GM12878 (cell line): ENCODE measurements around the gene ZNF790. TPM values are rescaled to one million over a fixed set of nuclear protein-coding genes. Genes with fewer than 3 reads are reported as not detected.

Experiments
- BHLHE40 ChIP-seq, 2 experiments: fragments of 450-650 bp in 1 of 2; IDR thresholded peaks; 2 replicates each; pipeline ENCODE4 v1.6.1; 2011 to 2017; ENCODE audit warnings: low read depth in 2 of 2, borderline replicate concordance in 1 of 2, improper control_type of control experiment in 1 of 2, low read length in 1 of 2, mild to moderate bottlenecking in 1 of 2
- BMI1 ChIP-seq: fragments of 450-650 bp; IDR thresholded peaks from 2 replicates; pipeline ENCODE4 v1.6.1; 2016; ENCODE audit warnings: mild to moderate bottlenecking, moderate library complexity, borderline replicate concordance
- CEBPB ChIP-seq, 2 experiments: fragments of 150-350 bp in 1 of 2; IDR thresholded peaks; 2 replicates each; pipeline ENCODE4 v1.6.1; 2012 to 2014; ENCODE audit warnings: low read depth in 2 of 2, low read length in 2 of 2, borderline replicate concordance in 1 of 2, inconsistent platforms in 1 of 2
- CEBPZ ChIP-seq: fragments of 150-350 bp; IDR thresholded peaks from 2 replicates; pipeline ENCODE4 v1.6.1; 2016; ENCODE audit warnings: low read depth, low read length
- CHD2 ChIP-seq: IDR thresholded peaks from 2 replicates; pipeline ENCODE4 v1.6.1; 2011; ENCODE audit warnings: low read depth, low read length, improper control_type of control experiment, borderline replicate concordance
- EP300 ChIP-seq, 2 experiments: fragments of 150-350 bp in 1 of 2; IDR thresholded peaks; 2 replicates each; pipeline ENCODE4 v1.6.1; 2011 to 2012; ENCODE audit warnings: low read depth in 2 of 2, low read length in 2 of 2, borderline replicate concordance in 1 of 2, improper control_type of control experiment in 1 of 2, inconsistent platforms in 1 of 2; ENCODE audit not compliant: control insufficient read depth in 1 of 2
- GABPA ChIP-seq: IDR thresholded peaks from 2 replicates; pipeline ENCODE4 v1.6.1; 2014; ENCODE audit warnings: antibody characterized with exemption, low read depth, mild to moderate bottlenecking, inconsistent platforms
- HDAC6 ChIP-seq: fragments of 200-600 bp; sonication (generic); IDR thresholded peaks from one replicate; pipeline ENCODE4 v1.8.0; 2017; ENCODE audit warnings: antibody characterized with exemption; ENCODE audit not compliant: unreplicated experiment
- HDGF ChIP-seq: fragments of 450-650 bp; IDR thresholded peaks from 2 replicates; pipeline ENCODE4 v1.6.1; 2016; ENCODE audit warnings: antibody characterized with exemption
- MEF2A ChIP-seq: IDR thresholded peaks from 2 replicates; pipeline ENCODE4 v1.6.1; 2011; ENCODE audit warnings: low read depth, mild to moderate bottlenecking, low read length, moderate library complexity; ENCODE audit not compliant: insufficient read depth
- MLLT1 ChIP-seq: fragments of 450-650 bp; IDR thresholded peaks from 2 replicates; pipeline ENCODE4 v1.6.1; 2016; ENCODE audit warnings: mild to moderate bottlenecking
- NBN ChIP-seq: fragments of 450-650 bp; IDR thresholded peaks from 2 replicates; pipeline ENCODE4 v1.6.1; 2016
- NFIC ChIP-seq: IDR thresholded peaks from 2 replicates; pipeline ENCODE4 v1.6.1; 2012; ENCODE audit warnings: low read depth, mild to moderate bottlenecking, inconsistent platforms, low read length, moderate library complexity
- NFYA ChIP-seq: IDR thresholded peaks from 2 replicates; pipeline ENCODE4 v1.6.1; 2011; ENCODE audit warnings: low read depth, mild to moderate bottlenecking, low read length, improper control_type of control experiment, borderline replicate concordance
- PBX3 ChIP-seq: IDR thresholded peaks from 2 replicates; pipeline ENCODE4 v1.6.1; 2011; ENCODE audit warnings: mild to moderate bottlenecking, low read depth, low read length, moderate library complexity; ENCODE audit not compliant: insufficient replicate concordance
- STAT3 ChIP-seq: IDR thresholded peaks from 2 replicates; pipeline ENCODE4 v1.6.1; 2011; ENCODE audit warnings: low read depth, low read length, improper control_type of control experiment
- polyA plus RNA-seq, 11 experiments: library from polyadenylated mRNA; depleted of rRNA in 4 of 11; unstranded in 6 of 11; stranded (reverse) in 5 of 11; fragments of >200 nt; fragmentation: Nextera tagmentation in 4 of 11; fragmentation: Illumina TruSeq in 1 of 11; extraction: Ambion mirVana in 4 of 11; extraction: Trizol in 1 of 11; gene quantifications; 1 replicate in 1 of 11; 2 replicates in 10 of 11; pipeline versions ENCODE4 v1.2.1 to v1.2.3, GENCODE V29; 2011 to 2016; ENCODE audit warnings: inconsistent platforms in 2 of 11, missing spikeins in 2 of 11, low read depth in 1 of 11
- total RNA-seq, 4 experiments: library from RNA; depleted of rRNA in 3 of 4; stranded (reverse); fragments of >200 nt in 3 of 4; fragmentation: Illumina TruSeq in 1 of 4; extraction: Trizol in 1 of 4; gene quantifications; 2 replicates each; pipeline versions ENCODE4 v1.2.1 to v1.2.3, GENCODE V29; 2013 to 2021
- TF ChIP-seq, protein P1 (sequence below): fragments of 450-650 bp; formaldehyde crosslinking; IDR thresholded peaks from 2 replicates; pipeline ENCODE4 v1.5.0; 2022; ENCODE audit warnings: mild to moderate bottlenecking, missing genetic modification characterization

ZNF790 gene
- total and polyA plus RNA-seq, 10 of the 15 experiments (the other 5 are each of a cell fraction or from before 2014, with no cell fraction given): 0.87 to 5.2 (median 2.9) TPM

DNA sequence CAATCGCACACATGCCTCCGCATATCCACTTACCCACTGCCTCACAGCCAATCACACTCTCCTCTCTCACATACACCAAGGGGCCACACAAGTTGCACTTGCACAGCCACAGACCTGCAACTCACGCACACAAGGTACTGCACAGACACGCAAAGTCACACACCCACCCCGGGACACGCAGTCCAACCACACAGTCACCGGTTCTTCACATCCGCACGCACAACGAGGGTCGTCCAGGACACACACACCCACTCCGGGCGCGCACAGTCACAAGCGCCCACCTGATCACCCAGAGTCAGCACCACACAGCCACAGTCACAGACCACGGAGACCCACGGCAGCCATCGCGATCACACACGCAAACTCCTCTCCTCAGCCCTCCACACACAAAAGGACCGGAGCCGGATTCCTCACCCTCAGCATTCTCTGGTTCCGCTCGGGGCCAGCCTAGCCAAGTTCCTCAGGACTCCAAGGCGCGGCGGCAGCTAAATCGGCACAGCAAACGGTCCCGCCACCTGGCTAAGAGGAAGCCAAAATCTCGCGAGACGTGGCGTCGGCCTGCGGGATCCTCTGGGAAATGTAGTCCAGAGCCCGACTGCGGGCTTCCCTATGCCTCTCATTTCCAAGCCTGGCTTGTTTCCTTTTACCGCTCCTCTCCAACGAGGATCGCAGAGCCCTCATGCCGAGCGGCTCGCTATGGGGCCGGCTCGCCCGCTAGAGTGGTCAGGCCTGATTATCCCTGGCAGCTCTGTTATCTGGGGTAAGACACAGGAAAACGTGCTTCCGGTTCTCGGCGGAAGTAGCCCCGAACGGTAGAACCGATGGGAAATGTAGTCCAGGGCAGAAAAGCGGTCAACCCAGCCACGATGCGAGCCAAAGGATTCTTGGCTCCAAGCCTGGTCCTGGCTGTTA is 65.6 kb downstream of the ZNF790 start, which contains the start of gene ZNF850 (continued):
- TF ChIP-seq MLLT1: peak; percentile 28; the same call in 1 of the 2 replicates
- TF ChIP-seq BHLHE40 (IDR thresholded peaks at IDR 0.05; ENCODE audit: borderline replicate concordance in 1 of 2, low read depth in 2 of 2, low read length in 1 of 2): peak in 1 of 2 experiments; percentile 60; a peak in 1 of 4 replicates
- TF ChIP-seq EP300 (IDR thresholded peaks at IDR 0.05; ENCODE audit: borderline replicate concordance in 1 of 2, control insufficient read depth in 1 of 2, low read depth in 2 of 2, low read length in 2 of 2): no peak
- TF ChIP-seq BMI1: no peak
- TF ChIP-seq, protein P1, sequence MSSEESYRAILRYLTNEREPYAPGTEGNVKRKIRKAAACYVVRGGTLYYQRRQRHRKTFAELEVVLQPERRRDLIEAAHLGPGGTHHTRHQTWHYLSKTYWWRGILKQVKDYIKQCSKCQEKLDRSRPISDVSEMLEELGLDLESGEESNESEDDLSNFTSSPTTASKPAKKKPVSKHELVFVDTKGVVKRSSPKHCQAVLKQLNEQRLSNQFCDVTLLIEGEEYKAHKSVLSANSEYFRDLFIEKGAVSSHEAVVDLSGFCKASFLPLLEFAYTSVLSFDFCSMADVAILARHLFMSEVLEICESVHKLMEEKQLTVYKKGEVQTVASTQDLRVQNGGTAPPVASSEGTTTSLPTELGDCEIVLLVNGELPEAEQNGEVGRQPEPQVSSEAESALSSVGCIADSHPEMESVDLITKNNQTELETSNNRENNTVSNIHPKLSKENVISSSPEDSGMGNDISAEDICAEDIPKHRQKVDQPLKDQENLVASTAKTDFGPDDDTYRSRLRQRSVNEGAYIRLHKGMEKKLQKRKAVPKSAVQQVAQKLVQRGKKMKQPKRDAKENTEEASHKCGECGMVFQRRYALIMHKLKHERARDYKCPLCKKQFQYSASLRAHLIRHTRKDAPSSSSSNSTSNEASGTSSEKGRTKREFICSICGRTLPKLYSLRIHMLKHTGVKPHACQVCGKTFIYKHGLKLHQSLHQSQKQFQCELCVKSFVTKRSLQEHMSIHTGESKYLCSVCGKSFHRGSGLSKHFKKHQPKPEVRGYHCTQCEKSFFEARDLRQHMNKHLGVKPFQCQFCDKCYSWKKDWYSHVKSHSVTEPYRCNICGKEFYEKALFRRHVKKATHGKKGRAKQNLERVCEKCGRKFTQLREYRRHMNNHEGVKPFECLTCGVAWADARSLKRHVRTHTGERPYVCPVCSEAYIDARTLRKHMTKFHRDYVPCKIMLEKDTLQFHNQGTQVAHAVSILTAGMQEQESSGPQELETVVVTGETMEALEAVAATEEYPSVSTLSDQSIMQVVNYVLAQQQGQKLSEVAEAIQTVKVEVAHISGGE (CRISPR knock-in tag): peak; percentile 84
- TF ChIP-seq HDAC6: no peak
- TF ChIP-seq NFYA: no peak
- no peak; the same call in 1 of the 2 replicates for TF ChIP-seq NBN
- no peak for TF ChIP-seq STAT3
- no peak for TF ChIP-seq CEBPB (IDR thresholded peaks at IDR 0.05; ENCODE audit: borderline replicate concordance in 1 of 2, low read depth in 2 of 2, low read length in 2 of 2)
- TF ChIP-seq CHD2: peak; percentile 99
- no peak for TF ChIP-seq PBX3
- peak; percentile 98 for TF ChIP-seq GABPA
- no peak for TF ChIP-seq NFIC
- TF ChIP-seq CEBPZ: no peak
- no peak for TF ChIP-seq MEF2A
- TF ChIP-seq HDGF: peak; percentile 63; the same call in 1 of the 2 replicates
